Inflammatory macrophage (primary cell): ENCODE data around the gene UBAC1.

Experiments used
- DNase-seq, 2 donors: peaks; one replicate each; pipeline ENCODE4 v3.0.0-alpha.2; 2020 to 2022

UBAC1 gene

GRCh38 chr9:135937521-135938489 is 23.4 kb downstream of the UBAC1 start:
- no peak for DNase-seq

- no peak for DNase-seq
These were observed 28.1 kb downstream of the UBAC1 start for GRCh38 chr9:135933114-135933513.

- no peak for DNase-seq
These were observed 28.5 kb downstream of the UBAC1 start for GRCh38 chr9:135932656-135933055.

GRCh38 chr9:135931349-135931820 is 29.8 kb downstream of the UBAC1 start:
- no peak for DNase-seq

GRCh38 chr9:135930446-135931345 is 30.5 kb downstream of the UBAC1 start:
- no peak for DNase-seq

- no peak for DNase-seq
These were observed 31.3 kb downstream of the UBAC1 start for GRCh38 chr9:135929656-135930445.

- no peak for DNase-seq
These were observed 32.2 kb downstream of the UBAC1 start for GRCh38 chr9:135928731-135929655.

- DNase-seq: no peak
These were observed 33.0 kb downstream of the UBAC1 start for GRCh38 chr9:135928074-135928730.

- DNase-seq: no peak
These were observed 33.8 kb downstream of the UBAC1 start for GRCh38 chr9:135927195-135928013.

- peak; percentile 90 to 98 for DNase-seq
These were observed 34.6 kb downstream of the UBAC1 start for GRCh38 chr9:135926402-135927194.

GRCh38 chr9:135925496-135926133 is 35.6 kb downstream of the UBAC1 start:
- DNase-seq: peak in 1 of 2 donors; percentile 11

GRCh38 chr9:135924628-135925338 is 36.4 kb downstream of the UBAC1 start:
- no peak for DNase-seq

- DNase-seq: no peak
These were observed 37.7 kb downstream of the UBAC1 start for GRCh38 chr9:135923508-135923907.

GRCh38 chr9:135921749-135922310 is 39.3 kb downstream of the UBAC1 start:
- no peak for DNase-seq

GRCh38 chr9:135920973-135921585 is 40.1 kb downstream of the UBAC1 start:
- no peak for DNase-seq

- DNase-seq: no peak
These were observed 40.8 kb downstream of the UBAC1 start for GRCh38 chr9:135920256-135920930.
